Fibroblast of the conjunctiva (primary cell): ENCODE results near the gene ARFGAP3.

ENCODE experiments used
- DNase-seq: peaks from one replicate; pipeline ENCODE4 v3.0.0-alpha.2; 2010; ENCODE audit warnings: low read depth

The ARFGAP3 gene

DNA sequence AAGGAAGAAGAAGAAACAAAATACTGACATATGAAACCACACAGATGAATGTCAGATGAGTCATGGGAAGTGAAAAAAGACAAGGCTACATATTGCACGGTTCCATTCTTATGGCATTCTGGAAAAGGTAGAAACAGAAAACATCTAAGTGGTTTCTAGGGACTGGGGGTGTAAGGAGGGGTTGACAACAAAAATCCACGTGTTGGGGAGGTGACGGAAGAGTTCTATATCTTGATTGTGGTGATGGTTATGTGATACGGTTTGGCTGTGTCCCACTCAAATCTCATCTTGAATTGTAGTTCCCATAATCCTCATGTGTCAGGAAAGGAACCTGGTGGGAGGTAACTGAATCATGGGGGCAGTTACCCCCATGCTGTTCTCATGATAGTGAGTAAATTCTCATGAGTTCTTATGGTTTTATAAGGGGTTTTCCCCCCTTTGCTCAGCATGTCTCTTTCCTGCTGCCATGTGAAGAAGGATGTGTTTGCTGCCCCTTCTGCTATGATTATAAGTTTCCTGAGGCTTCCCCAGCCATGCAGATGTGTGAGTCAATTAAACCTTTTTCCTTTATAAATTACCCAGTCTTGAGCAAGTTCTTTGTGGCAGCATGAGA, 6.4 kb upstream of the ARFGAP3 start:
- peak; percentile 43 for DNase-seq

DNA sequence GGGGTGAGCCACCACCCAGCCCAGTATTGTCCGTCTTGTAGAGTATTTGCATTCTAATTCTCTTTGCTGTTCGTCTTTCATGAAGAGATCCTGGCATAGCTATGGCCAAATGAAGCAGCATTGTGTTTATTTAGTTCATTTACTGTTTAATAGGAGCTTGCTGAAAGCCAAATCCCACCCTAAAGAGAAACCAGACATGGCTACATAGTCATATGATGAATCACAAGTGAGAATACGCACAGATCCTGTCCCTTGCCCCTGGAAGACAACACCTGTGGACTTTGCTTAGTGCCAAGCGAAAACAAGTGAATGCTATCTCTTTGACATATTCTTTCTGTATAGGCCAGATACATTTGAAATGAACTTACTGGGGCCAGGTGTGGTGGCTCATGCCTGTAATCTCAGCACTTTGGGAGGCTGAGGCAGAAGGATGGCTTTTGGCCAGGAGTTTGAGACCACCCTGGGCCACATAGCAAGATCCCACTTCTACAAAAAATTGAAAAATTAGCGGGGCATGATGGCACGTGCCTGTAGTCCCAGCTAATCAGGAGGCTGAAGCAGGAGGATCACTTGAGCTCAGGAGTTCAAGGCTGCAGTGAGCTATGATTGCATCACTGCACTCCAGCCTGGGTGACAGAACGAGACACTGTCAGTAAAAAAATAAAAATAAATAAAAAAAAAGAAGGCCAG, 5.1 kb upstream of the ARFGAP3 start:
- no peak for DNase-seq

DNA sequence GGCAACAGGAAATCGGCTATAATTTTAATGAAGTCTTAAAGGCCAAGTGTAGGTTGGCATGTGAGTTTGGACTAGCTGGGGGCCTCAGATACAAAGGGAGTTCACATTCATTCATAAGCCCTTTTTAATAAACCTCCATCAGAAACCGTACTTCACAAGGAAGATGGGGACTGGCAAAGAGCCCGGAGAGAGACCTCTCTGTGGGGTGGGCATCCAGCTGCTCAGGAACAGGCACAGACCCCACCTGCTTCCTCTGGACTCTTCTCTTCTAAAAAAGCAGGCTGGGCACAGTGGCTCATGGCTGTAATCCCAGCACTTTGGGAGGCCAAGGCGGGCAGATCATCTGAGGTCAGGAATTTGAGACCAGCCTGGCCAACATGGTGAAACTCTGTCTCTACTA, 3.9 kb upstream of the ARFGAP3 start:
- DNase-seq, result no peak

DNA sequence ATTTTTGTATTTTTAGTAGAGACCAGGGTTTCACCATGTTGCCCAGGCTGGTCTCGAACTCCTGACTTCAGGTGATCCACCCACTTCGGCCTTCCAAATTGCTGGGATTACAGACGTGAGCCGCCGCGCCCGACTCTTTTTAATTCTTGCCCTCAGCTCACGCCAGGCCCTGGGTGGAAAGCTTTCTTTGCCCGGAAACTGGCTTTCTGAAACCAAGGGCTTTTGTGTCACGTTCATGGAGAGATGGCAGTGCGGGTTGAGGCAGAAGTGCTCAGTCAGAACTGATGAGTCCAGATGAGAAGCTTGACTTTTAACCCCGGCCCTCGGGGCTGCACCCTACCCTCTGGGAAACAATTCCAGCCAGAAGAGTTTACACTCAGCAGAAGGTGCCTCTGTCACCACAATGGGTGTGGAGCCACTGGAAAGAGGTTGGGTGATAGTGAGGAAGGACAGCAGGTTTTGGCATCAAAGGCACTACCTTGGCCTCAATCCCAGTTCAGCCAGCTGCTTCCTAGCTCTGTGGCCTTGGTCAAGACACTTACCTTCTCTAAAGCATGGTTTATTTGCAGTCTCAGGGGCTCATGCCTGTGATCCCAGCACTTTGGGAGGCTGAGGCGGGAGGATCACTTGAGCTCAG, 890 bp upstream of the ARFGAP3 start:
- DNase-seq, result no peak

DNA sequence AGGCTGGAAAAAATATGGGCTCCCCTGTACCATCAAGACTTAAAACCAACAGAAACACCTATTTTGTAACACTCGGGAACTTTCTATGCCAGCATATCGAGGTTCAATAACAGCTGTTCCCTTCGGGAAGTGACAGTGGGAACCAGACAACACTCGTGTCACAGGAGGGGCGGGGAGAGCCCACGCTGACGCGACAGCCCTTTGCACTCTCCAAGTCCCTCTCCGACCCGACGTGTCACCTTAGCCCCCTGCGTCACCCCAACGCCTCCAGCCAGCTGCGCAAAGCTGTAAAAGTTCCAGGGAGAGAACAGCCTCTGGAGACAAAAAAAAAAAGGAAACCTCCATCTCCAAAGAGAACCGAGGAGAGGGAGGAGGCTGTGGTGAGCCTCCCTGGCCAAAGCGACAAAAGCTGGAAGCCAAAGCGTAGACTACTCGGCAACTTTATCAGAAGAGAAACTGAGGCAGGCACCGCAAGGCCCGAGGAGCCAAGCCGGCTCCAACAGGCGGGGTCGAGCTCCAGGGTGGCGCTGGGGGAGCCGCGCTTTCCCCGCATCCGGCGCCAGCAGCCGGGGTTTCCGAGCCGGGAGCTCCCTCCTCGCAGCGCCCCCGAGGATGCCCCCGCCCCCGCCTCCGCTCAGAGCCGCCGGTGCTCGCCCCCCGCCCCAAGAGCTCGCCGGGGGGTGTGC, 751 bp downstream of the ARFGAP3 start:
- no peak for DNase-seq

DNA sequence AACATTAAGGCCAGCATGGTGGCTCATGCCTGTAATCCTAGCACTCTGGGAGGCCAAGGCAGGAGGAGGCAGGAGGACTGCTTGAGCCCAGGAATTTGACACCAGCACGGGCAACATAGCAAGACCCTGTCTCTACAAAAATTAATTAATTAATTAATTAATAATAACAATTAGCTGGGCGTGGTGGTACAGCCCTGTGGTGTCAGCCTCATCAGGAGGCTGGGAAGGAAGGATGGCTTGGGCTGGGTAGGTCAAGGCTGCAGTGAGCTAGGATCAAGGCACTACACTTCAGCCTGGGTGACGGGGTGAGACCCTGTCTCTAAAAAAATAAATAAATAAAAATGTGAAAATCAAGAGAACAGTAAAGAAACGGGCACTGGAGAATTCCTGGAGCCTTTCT, 1.4 kb downstream of the ARFGAP3 start:
- DNase-seq, result no peak

DNA sequence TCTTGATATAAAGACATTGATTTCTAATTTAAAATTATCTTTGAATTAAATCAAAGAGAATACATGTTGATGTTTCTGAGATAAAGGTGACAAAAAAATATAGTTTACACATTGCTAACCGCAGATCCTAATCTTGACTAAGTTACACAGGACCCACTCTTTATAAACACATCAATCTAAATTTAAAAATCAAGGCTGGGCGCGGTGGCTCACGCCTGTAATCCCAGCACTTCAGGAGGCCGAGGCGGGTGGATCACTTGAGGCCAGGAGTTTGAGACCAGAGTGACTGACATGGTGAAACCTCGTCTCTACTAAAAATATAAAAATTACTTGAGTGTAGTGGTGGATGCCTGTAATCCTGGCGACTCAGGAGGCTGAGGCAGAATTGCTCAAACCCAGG, 1.9 kb downstream of the ARFGAP3 start:
- no peak for DNase-seq

DNA sequence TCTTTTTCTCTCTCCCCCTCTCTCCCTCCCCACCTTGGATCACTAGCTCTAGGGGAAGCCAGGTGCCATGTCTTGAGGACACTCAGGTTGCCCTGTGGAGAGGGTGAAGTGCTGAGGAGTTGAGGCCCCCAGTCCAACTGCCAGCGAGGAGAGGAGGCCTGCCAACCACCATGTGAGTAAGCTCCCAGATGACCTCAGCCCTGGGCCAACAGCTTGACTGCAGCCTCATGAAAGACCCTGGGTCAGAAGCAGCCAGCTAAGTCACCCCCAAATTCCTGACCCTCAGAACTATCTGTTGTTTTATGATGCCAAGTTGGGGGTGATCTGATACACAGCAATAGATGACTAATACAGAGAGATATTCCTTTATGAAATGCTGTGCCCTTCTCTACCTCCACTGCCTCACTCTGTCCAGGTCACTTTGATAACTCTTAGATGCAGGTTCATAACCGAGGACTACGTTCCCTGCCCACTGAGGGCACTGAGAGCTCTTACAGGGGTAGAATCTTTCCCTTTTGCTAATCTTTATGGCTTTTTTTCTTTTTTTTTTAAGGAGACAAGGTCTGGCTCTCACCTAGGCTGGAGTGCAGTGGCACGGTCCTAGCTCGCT, 8.0 kb downstream of the ARFGAP3 start:
- no peak for DNase-seq

DNA sequence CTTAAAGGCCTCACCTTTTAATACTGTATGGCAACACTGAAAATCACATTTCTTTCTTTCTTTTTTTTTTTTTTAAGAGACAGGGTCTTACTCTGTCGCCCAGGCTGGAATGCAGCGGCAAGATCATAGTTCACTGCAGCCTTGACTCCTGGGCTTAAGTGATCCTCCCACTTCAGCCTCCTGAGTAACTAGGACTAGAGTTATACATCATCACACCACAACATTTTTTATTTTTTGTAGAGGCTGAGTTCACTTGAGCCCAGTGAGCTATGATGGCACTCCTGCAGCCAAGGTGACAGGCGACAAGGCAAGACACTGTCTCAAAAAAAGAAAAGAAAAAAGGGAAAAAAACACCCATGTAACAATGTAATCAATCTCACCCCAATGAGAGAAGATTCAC, 10.0 kb downstream of the ARFGAP3 start:
- DNase-seq, result no peak

DNA sequence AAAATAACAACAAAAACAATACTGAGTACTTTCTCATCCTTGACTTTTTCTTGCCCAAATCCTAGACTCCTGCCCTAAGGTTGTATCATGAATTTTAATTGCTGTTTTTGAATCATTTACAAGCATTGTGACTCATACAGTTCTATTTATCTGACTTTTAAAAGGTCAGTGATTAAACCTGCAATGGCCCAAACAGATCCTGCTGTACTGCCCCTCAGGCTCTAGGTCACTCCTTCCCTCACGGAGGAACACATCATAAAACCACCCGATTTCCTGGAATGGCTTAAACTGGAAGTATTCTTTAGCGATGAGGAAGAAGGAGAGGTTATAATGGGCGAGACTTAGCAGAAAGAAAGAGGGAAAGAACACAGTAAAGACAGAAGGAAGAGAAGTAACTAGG, 12.3 kb downstream of the ARFGAP3 start:
- no peak for DNase-seq

DNA sequence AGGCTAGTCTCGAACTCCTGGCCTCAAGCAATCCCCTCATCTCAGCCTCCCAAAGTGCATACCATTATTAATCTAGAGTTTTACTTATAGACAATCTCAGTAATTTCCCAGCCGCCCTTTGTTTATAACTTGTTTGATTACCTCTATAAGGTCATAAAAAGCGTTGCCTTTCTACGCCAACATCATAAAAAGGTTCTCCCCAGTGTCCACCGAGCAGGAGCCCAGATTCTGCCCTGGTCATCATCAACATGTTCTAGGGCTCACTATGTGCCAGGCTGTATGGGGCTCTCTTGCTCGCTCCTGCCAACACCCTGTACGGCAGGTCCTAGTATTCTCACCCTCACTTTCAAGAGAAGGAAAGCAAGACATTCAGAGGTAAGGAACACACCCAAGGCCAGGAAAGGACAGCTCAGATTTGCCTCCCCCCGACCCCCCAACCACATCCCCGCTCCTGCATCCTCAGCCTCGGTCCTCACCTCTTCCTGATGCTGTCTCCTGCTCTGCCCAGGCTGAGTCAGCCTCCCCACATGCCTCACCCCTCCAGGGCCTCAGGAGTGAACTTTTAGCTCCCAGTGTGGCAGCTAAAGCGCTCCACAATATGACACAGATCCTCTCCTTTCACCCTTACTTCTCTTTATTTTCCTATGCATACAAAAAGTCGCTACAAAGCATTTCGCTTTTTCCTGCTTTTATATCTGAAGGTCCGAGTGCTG, 14.3 kb downstream of the ARFGAP3 start:
- DNase-seq, result no peak

DNA sequence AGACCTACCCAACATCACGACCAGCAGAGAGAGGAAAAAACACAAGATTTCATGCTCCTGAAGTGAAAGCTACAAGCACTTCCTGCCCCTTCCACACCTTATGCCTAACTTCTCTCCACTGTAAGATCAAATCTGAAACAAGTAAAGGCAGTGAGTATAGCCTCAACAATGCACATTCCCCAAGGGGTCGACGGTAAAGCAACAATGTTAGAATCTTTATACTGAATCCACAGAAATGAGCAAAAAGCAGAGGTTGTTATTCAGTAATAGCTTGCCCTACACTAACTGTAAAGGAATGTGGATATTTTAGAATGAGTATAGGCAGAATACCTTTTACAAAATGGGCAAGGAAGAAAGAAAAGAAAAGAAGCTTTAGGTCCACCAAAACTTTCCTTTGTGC, 15.6 kb downstream of the ARFGAP3 start:
- no peak for DNase-seq

DNA sequence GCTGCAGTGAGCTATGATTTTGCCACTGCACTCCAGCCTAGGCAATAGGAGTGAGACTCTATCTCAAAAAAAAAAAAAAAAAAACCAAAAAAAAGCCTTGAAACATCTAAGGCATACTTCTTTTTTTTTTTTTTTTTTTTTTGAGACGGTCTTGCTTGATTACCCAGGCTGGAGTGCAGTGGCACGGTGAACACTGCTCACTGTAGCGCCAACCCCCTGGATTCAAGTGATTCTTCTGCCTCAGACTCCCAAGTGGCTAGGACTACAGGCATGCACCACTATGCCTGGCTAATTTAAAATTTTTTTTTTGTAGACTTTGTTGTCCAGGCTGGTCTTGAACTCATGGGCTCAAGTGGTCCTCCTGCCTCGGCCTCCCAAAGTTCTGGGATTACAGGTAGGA, 19.5 kb downstream of the ARFGAP3 start:
- DNase-seq, result no peak

DNA sequence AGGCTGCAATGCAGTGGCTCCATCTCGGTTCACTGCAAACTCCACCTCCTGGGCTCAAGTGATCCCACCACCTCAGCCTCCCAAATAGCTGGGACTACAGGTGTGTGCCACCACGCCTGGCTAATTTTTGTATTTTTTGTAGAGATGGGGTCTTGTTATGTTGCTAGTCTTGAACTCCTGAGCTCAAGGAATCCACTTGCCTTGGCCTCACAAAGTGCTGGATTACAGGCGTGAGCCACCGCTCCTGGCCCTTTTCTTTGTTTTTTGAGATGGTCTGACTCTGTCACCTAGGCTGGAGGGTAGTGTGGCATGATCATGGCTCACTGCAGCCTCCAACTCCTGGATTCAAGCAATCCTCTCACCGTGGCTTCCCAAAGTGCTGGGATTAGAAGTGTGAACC, 21.0 kb downstream of the ARFGAP3 start:
- no peak for DNase-seq

DNA sequence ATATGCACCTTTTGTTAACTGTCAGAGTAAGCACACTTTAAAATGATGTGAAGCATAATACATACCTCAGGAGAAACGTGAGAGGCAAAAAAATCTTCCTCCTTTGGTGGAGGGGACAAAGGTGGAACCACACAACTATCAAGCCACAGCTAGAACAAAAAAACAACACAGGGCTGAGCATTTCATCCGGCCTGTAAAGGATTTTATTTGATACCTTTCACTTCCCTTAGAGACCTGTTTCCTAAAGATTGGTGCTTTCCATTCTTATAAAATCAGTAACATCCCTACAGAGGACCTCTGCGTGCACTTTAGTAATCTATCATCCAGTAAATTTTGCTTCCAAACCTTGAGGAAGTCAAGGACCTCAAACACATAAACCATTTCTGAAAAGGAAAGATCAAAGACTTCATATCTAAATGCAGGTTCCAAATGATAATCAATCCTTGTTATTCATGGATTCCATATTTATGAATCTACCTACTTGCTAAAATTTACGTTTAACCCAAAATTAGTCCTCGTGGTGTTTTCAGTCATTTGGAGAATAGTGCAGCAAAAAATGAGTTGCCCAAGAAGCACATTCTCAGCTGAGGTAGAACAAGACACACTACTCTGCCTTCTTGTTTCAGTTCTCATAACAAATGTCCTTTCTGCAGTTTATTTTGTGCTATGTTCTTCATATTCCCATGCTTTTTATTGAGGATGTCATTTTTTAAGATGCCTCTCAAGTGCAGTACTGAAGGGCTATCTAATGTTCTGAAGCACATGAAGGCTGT, 22.7 kb downstream of the ARFGAP3 start:
- no peak for DNase-seq

DNA sequence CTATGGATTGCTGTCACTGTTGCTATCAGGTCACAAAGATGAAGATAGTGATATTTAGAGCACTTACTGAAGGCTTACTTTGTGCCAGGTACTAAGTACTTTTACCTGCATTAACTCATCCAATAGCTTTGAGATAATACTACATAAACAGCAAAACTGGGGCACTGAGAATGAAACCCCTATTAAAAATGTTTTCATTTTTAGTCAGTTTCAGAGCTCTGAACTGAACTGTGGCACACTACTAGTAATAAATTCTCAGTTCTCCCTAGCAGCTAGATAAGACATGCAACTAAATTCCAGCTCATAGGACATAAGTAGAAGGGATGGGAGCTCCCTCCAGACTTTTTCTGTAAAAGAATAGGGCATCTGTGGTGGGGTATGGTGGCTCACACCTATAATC, 24.0 kb downstream of the ARFGAP3 start:
- no peak for DNase-seq

DNA sequence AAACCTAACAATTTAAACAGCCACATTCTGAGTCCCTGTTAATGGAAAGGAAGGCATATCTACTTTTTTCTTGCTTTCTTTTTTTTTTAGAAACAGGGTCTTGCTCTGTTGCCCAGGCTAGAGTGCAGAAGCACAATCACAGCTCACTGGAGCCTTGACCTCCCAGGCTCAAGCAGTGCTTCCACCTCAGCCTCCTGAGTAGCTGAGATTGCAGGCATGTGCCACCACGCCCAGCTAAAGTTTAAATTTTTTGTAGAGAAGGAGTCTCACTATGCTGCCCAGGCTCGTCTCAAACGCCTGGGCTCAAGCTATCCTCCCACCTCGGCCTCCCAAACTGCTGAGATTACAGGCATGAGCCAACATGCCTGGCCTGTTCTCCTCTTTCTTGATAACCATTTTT, 25.4 kb downstream of the ARFGAP3 start:
- DNase-seq, result no peak

DNA sequence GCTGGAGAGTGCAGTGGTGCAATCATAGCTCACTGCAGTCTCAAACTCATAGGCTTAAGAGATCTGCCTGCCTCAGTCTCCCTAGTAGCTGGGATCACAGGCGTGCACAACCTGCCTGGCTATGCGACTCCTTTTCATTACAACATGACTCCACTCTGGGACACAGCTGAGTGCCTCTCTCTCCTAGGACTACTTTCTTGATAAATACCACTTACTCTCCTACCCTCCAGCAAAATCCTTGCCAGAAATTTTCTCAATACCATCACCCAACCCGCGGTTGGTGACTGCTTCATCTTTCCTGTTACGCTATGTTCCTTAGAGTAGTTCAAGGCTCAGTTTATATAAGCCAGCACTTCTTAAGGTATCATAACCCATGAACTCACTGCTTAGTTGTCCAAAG, 26.9 kb downstream of the ARFGAP3 start:
- DNase-seq, result no peak

DNA sequence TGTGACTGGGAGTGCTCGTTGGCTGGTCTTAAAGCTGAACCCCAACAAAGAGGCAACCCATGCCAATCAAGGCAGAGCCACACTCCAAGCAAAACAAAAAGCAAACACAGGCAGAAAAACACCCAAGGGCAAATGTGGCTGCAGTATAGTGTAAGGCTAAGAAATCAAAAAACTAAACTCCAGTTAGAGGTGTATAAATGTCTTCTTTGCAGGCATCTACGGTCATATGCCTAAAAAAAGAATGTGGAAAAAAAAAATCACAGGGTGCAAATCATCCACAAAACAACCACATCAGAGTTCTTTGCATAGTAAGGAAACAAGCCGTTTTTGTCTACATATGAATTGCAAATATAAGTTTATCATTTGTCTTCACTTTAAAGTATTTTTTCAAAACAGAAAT, 27.8 kb downstream of the ARFGAP3 start:
- no peak for DNase-seq

DNA sequence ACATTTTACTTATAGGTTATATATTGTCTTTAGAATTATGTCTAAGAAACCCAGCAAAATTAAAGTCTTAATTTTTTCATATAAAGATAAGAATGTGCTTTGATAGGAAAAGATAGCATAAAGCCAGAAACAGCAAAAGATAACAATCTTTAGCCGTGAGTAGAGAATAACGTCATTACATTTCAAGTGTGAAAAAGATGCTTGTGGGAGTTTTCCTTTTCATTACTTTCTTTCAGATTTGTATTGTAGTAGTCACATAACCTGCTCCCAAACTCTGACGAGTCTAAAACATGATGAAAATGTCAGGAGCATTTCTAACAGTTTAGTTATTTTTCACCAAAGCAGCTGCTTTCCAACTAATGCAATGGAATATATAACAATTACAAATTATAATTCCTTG, 31.3 kb downstream of the ARFGAP3 start:
- no peak for DNase-seq

DNA sequence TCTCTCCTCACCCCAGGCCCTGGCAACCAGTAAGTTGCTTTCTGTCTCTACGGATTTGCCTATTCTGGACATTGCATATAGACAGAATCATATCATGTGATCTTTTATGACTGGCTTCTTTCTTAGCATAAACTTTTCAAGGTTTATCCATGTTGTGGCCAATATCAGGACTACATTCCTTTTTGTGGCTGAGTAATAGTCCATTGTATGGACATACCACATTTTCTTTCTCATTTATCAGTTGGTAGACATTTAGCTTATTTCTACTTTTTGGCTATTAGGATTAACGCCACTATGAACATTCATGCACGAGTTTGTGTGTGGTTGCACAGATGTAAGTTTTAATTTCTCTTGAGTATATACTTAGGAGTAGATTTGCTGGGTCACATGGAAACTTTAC, 35.7 kb downstream of the ARFGAP3 start:
- no peak for DNase-seq
